GM19099 (cell line): Measurements from ENCODE around the gene TTC4.
A peak's percentile ranks its signal among the peaks of the same experiment; 100 is the strongest.

Experiments
- POLR2A ChIP-seq: IDR thresholded peaks from 3 replicates; pipeline ENCODE4 v1.6.1; 2011; ENCODE audit warnings: low read depth; ENCODE audit not compliant: insufficient read length; ENCODE audit errors: extremely low read depth

The TTC4 gene

GRCh38 chr1:54715493-54716298 is at the start of gene TTC4:
TTC4 (plus strand) TSS chr1:54715861; CDS start chr1:54715909, 48 bp downstream.
- TF ChIP-seq POLR2A: peak; percentile 92

GRCh38 chr1:54666333-54666732 is 49.3 kb upstream of the TTC4 start:
- no peak for TF ChIP-seq POLR2A

- TF ChIP-seq POLR2A: no peak
Measured at GRCh38 chr1:54667797-54668196, 47.9 kb upstream of the TTC4 start.

GRCh38 chr1:54668567-54668966 is 47.1 kb upstream of the TTC4 start:
- TF ChIP-seq POLR2A: no peak

- TF ChIP-seq POLR2A: no peak
Measured at GRCh38 chr1:54671985-54672608, 43.6 kb upstream of the TTC4 start.

- TF ChIP-seq POLR2A: no peak
Measured at GRCh38 chr1:54678776-54679643, 36.7 kb upstream of the TTC4 start.

GRCh38 chr1:54679706-54680105 is 36.0 kb upstream of the TTC4 start:
- TF ChIP-seq POLR2A: no peak

GRCh38 chr1:54680387-54680786 is 35.3 kb upstream of the TTC4 start:
- no peak for TF ChIP-seq POLR2A

- TF ChIP-seq POLR2A: no peak
Measured at GRCh38 chr1:54681358-54681757, 34.3 kb upstream of the TTC4 start.

- TF ChIP-seq POLR2A: no peak
Measured at GRCh38 chr1:54683453-54683852, 32.2 kb upstream of the TTC4 start.

- no peak for TF ChIP-seq POLR2A
Measured at GRCh38 chr1:54685335-54685905, 30.2 kb upstream of the TTC4 start.

- TF ChIP-seq POLR2A: no peak
Measured at GRCh38 chr1:54686155-54686554, 29.5 kb upstream of the TTC4 start.

GRCh38 chr1:54694771-54695170 is 20.9 kb upstream of the TTC4 start:
- no peak for TF ChIP-seq POLR2A

- no peak for TF ChIP-seq POLR2A
Measured at GRCh38 chr1:54695221-54695620, 20.4 kb upstream of the TTC4 start.

- TF ChIP-seq POLR2A: no peak
Measured at GRCh38 chr1:54695764-54696163, 19.9 kb upstream of the TTC4 start.
